ENCODE results near the gene NPSR1. TPM values are rescaled to one million over a fixed set of nuclear protein-coding genes. Genes with fewer than 3 reads are reported as not detected.

NPSR1 gene
- total RNA-seq, 1 donor from 2014 or later, result not detected

DNA sequence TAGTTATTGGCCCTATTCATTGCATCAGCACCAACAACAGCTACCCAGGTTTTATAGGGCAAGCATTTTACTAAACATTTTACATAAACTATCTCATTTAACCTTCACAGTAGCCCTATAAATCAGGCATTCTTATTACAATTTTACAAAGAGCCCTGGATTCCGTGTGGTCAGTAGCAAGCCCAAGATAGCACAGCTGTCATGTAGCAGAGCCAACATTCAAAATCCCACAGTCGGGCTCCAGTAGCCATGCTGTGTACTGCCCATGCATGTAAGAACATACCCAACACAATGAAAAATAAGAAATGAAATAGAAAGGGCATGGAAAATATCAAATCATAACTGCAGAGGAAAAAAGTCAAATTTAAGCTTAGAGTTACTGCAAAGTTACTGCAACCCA, 102.3 kb downstream of the NPSR1 start:
- H3K36me3 ChIP-seq (ENCODE audit: control insufficient read depth, insufficient read depth, low read length), result no peaks in the 10 kb centered on the region
- H3K4me3 ChIP-seq (ENCODE audit: low read depth, low read length), result no peak overlapping the region
- DNase-seq (ENCODE audit: low read depth), result no peak
- TF ChIP-seq, protein P1, sequence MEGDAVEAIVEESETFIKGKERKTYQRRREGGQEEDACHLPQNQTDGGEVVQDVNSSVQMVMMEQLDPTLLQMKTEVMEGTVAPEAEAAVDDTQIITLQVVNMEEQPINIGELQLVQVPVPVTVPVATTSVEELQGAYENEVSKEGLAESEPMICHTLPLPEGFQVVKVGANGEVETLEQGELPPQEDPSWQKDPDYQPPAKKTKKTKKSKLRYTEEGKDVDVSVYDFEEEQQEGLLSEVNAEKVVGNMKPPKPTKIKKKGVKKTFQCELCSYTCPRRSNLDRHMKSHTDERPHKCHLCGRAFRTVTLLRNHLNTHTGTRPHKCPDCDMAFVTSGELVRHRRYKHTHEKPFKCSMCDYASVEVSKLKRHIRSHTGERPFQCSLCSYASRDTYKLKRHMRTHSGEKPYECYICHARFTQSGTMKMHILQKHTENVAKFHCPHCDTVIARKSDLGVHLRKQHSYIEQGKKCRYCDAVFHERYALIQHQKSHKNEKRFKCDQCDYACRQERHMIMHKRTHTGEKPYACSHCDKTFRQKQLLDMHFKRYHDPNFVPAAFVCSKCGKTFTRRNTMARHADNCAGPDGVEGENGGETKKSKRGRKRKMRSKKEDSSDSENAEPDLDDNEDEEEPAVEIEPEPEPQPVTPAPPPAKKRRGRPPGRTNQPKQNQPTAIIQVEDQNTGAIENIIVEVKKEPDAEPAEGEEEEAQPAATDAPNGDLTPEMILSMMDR (IDR thresholded peaks at IDR 0.05; ENCODE audit: insufficient read depth, low read length, poor library complexity, severe bottlenecking), result no peak
- H3K27me3 ChIP-seq (ENCODE audit: control insufficient read depth, insufficient read depth, low read length), result no peaks in the 10 kb centered on the region

DNA sequence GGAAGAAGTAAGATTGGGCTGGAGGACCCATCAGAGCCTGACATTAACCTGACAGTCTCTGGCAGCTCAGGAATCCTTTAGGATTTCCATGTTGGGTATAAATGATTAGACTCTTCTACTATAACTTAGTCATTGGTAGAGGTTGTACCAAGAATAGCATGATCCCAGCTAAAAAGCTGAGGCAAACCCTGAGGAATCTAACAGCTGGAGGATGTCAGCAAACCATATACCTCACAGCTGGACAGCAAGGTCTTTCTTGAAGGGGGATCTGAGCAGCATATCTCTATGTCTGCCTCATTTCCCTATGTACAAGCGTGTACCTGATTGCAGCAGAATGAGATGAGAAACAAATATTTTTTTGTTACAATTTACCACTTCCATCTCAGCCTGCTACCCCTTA, 103.2 kb downstream of the NPSR1 start:
- no peaks in the 10 kb centered on the region for H3K27me3 ChIP-seq (ENCODE audit: control insufficient read depth, insufficient read depth, low read length)
- no peaks in the 10 kb centered on the region for H3K36me3 ChIP-seq (ENCODE audit: control insufficient read depth, insufficient read depth, low read length)
- TF ChIP-seq, protein P1 (IDR thresholded peaks at IDR 0.05; ENCODE audit: insufficient read depth, low read length, poor library complexity, severe bottlenecking), result no peak
- no peak overlapping the region for H3K4me3 ChIP-seq (ENCODE audit: low read depth, low read length)
- no peak for DNase-seq (ENCODE audit: low read depth)

DNA sequence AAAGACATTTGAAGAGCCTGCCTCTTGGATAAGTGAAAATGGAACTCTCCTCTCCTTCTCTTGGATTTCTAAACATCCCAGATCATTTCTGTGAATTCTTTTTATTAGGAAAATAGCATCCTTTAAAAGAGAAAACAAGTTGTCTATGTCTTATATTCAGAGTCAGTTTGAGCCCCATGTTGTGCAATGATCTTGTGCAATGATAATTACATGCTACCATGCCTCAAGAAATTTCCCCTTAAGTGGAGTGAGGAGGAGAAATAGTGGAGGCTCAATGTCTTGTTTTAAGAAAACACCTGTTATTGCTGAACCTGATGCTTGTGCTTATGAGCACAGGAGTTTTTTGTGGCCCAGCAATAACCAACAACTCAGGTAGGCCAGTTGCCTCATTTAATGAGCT, 103.6 kb downstream of the NPSR1 start:
- no peak overlapping the region for H3K4me3 ChIP-seq (ENCODE audit: low read depth, low read length)
- H3K36me3 ChIP-seq (ENCODE audit: control insufficient read depth, insufficient read depth, low read length), result no peaks in the 10 kb centered on the region
- TF ChIP-seq, protein P1 (IDR thresholded peaks at IDR 0.05; ENCODE audit: insufficient read depth, low read length, poor library complexity, severe bottlenecking), result no peak
- H3K27me3 ChIP-seq (ENCODE audit: control insufficient read depth, insufficient read depth, low read length), result no peaks in the 10 kb centered on the region
- DNase-seq (ENCODE audit: low read depth), result no peak

DNA sequence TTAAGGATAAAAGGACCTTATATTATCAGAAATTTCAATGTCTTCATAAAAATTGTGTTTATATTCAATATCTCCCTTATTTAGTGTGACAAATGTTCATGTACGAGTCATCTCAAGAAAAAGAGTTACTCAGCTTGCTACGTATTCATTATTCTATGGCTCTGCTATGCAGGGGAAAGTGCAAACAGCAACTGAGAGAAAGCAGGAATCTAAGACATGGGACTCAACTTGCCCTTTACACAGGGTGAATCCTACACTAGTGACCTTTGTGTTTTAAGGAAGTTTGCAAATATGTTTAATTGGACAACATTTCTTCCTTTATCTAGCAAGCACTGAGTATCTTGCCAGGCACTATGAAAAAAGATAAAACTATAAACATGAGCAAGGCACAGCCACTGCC, 104.7 kb downstream of the NPSR1 start:
- Histone ChIP-seq H3K27me3 (ENCODE audit: control insufficient read depth, insufficient read depth, low read length) (no peaks in the 10 kb centered on the region), H3K4me3 (ENCODE audit: low read depth, low read length) (no peak overlapping the region), H3K36me3 (ENCODE audit: control insufficient read depth, insufficient read depth, low read length) (no peaks in the 10 kb centered on the region)
- TF ChIP-seq, protein P1 (IDR thresholded peaks at IDR 0.05; ENCODE audit: insufficient read depth, low read length, poor library complexity, severe bottlenecking), result no peak
- no peak for DNase-seq (ENCODE audit: low read depth)

DNA sequence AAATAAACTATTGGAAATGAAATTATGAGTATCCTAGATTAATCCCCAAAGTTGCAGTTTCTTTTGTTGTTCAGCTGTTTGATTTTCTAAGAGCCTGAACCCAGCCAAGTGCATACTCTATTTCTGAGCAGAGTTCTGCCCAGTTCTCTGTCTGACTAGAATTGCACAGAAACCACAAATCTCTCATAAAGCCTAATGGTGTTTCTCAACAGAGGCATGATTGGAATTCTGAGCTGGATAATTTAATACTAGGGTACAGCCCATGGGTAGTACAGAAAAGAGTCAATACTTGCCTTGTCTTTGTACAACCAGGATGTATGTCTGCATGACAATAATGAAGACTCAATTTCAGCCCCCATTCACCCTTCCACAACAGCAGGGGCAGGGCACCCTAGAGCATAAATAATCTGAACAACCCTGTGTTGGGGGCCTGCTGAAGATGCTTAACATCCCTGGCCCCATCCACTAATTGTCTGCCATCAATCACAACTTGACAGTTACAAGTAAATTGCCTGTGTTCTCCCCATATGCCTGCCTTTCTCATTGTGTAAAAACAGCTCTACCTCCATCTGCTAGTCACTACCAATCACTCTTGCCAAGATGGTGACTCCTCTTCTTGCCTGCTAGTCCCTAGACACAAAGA, 114.4 kb downstream of the NPSR1 start:
- TF ChIP-seq, protein P1 (IDR thresholded peaks at IDR 0.05; ENCODE audit: insufficient read depth, low read length, poor library complexity, severe bottlenecking), result no peak
- H3K27me3 ChIP-seq (ENCODE audit: control insufficient read depth, insufficient read depth, low read length), result no peaks in the 10 kb centered on the region
- no peak overlapping the region for H3K4me3 ChIP-seq (ENCODE audit: low read depth, low read length)
- H3K36me3 ChIP-seq (ENCODE audit: control insufficient read depth, insufficient read depth, low read length), result no peaks in the 10 kb centered on the region
- no peak for DNase-seq (ENCODE audit: low read depth)

DNA sequence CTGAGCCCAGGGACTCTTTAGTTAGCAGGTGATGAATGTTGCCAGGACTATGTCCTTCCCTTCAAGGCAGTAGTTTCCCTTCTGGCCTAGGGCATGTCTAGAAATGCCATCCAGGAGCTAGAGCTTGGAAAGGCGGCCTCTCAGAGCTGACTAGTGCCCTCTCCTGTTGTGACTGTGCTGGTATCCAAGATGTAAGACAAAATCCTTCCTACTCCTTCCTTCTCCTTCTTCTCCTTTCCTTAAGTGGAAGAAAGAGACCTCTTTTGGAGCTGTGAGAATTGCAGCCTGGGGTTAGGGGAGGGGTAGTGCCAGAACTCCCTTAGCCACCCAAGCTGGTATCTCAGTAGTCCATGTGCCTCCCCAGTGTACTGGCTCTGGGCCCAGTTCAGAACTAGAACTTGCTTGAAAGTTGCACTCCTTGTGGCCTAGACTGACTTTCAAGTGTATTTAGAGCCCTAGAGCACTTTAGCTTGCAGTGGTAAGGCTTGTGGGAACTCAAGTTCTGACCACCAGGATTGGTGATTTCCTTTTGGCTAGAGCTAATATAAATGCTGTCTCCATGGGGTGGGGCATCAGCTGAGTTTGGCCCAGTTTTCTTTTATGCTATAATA, 118.8 kb downstream of the NPSR1 start:
- Histone ChIP-seq H3K36me3 (ENCODE audit: control insufficient read depth, insufficient read depth, low read length) (no peaks in the 10 kb centered on the region), H3K4me3 (ENCODE audit: low read depth, low read length) (no peak overlapping the region), H3K27me3 (ENCODE audit: control insufficient read depth, insufficient read depth, low read length) (no peaks in the 10 kb centered on the region)
- DNase-seq (ENCODE audit: low read depth), result no peak
- TF ChIP-seq, protein P1 (IDR thresholded peaks at IDR 0.05; ENCODE audit: insufficient read depth, low read length, poor library complexity, severe bottlenecking), result no peak

Measured in kidney epithelial cell (primary cell).